ENCODE measurements around the gene KIAA0319L.

DNA sequence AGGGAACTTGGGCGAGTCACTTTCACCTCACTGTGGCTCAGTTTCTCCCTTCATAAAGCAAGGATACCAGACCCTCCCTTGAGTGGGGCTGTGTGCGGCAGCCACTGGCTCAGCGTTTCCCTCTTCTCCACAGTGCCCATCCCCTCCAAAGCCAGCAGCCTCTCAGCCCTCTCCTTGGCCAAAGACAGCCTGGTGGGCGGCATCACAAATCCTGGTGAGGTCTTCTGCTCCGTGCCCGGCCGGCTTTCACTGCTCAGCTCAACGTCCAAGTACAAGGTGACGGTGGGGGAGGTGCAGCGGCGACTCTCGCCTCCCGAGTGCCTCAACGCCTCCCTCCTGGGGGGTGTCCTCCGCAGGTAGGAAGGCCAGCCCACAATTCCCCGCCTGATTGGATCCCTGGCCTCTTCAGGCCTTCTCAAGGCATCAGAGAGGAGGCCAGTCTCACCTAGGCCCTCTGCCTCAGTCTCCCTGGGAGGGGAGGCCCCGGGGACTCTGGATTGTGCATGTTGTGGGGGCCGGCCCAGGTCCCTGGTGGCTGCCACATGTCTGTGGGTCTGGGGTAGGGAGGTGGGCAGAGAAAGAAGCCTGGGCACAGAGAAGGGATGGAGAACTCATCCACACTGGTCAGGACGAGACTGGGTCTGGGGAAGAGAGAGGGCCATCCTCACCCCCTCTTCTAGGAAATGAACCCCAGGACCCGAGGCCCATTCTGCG is 31.2 kb upstream of the KIAA0319L start:
- TF ChIP-seq CTCF (IDR thresholded peaks at IDR 0.05) = no peak
- TF ChIP-seq, protein P1, sequence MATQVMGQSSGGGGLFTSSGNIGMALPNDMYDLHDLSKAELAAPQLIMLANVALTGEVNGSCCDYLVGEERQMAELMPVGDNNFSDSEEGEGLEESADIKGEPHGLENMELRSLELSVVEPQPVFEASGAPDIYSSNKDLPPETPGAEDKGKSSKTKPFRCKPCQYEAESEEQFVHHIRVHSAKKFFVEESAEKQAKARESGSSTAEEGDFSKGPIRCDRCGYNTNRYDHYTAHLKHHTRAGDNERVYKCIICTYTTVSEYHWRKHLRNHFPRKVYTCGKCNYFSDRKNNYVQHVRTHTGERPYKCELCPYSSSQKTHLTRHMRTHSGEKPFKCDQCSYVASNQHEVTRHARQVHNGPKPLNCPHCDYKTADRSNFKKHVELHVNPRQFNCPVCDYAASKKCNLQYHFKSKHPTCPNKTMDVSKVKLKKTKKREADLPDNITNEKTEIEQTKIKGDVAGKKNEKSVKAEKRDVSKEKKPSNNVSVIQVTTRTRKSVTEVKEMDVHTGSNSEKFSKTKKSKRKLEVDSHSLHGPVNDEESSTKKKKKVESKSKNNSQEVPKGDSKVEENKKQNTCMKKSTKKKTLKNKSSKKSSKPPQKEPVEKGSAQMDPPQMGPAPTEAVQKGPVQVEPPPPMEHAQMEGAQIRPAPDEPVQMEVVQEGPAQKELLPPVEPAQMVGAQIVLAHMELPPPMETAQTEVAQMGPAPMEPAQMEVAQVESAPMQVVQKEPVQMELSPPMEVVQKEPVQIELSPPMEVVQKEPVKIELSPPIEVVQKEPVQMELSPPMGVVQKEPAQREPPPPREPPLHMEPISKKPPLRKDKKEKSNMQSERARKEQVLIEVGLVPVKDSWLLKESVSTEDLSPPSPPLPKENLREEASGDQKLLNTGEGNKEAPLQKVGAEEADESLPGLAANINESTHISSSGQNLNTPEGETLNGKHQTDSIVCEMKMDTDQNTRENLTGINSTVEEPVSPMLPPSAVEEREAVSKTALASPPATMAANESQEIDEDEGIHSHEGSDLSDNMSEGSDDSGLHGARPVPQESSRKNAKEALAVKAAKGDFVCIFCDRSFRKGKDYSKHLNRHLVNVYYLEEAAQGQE (IDR thresholded peaks at IDR 0.05; ENCODE audit: insufficient read depth in 1 of 2, low read depth in 2 of 2, low read length in 1 of 2) = no peak

Measured in Panc1 (cell line).